ENCODE measurements around the gene FKTN.

DNA sequence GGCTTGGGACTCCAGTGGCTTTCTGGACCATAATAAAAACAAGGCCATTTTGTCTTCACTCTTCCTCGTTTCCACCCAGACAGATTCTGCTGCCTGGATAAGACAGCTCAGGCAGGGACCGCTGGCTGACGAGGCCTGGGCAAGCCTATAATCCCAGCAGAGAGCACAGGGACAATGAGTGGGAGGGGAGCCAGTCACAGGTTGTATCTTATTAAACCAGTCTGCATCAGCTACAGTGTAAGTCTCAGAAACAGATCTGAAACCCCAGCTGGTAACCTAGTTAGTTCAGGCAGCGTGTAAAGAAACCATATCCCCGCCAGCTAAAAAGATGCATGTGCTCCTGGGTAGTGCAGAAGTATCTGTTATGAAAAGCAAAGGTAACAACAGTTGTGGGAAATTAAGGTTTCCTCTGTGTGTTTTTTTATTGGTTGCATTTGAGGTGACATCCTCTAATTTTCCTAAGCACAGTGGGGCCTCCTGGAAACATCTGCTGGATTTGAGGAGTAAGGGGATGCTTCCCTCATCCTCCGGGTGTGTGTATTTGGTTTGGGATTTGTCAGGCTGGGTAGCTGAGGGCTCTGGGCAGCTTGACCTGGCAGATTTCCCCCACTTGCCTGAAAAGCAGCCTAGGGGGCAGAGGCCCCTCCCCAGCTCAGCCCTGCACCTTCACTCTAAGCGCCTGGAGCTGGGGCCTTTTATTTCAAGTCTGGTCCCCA is 89.1 kb downstream of the FKTN start:
- TF ChIP-seq, protein P1, sequence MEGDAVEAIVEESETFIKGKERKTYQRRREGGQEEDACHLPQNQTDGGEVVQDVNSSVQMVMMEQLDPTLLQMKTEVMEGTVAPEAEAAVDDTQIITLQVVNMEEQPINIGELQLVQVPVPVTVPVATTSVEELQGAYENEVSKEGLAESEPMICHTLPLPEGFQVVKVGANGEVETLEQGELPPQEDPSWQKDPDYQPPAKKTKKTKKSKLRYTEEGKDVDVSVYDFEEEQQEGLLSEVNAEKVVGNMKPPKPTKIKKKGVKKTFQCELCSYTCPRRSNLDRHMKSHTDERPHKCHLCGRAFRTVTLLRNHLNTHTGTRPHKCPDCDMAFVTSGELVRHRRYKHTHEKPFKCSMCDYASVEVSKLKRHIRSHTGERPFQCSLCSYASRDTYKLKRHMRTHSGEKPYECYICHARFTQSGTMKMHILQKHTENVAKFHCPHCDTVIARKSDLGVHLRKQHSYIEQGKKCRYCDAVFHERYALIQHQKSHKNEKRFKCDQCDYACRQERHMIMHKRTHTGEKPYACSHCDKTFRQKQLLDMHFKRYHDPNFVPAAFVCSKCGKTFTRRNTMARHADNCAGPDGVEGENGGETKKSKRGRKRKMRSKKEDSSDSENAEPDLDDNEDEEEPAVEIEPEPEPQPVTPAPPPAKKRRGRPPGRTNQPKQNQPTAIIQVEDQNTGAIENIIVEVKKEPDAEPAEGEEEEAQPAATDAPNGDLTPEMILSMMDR (conservative IDR thresholded peaks at IDR 0.05 in 1 of 2, IDR thresholded peaks at IDR 0.05 in 1 of 2; ENCODE audit: extremely low read depth in 1 of 2, insufficient read depth in 1 of 2, low read depth in 1 of 2, low read length in 2 of 2): no peak
- TF ChIP-seq EZH2 (IDR thresholded peaks at IDR 0.05; ENCODE audit: borderline replicate concordance, low read length): no peak

All from mammary epithelial cell (primary cell).